Transverse colon (tissue), 4 donors: ENCODE data around the gene SLCO4A1. TPM values are rescaled to one million over a fixed set of nuclear protein-coding genes. Genes with fewer than 3 reads are reported as not detected.

ENCODE experiments used
- DNase-seq: peaks from one replicate; pipeline ENCODE4 v3.0.0-alpha.2; 2019
- H3K27ac ChIP-seq, 4 donors: fragments of 200-600 bp; sonication (generic); 2 replicates each; pipeline ENCODE4 v1.5.1; 2016 to 2018; ENCODE audit warnings: inconsistent platforms in 4 of 4
- H3K27me3 ChIP-seq: fragments of 200-600 bp; sonication (generic); 2 replicates; pipeline ENCODE4 v1.5.1; 2017; ENCODE audit warnings: inconsistent platforms
- H3K36me3 ChIP-seq, 4 donors: fragments of 200-600 bp; sonication (generic); 2 replicates each; pipeline ENCODE4 v1.5.1; 2017 to 2019; ENCODE audit warnings: inconsistent platforms in 4 of 4
- H3K4me1 ChIP-seq, 4 donors: fragments of 200-600 bp; sonication (generic); 2 replicates each; pipeline ENCODE4 v1.5.1; 2017 to 2020; ENCODE audit warnings: inconsistent platforms in 4 of 4
- H3K4me3 ChIP-seq, 4 donors: fragments of 200-600 bp; sonication (generic); 1 replicate in 1 of 4; 2 replicates in 3 of 4; pipeline versions ENCODE4 v1.5.1 to v1.6.1; 2017 to 2019; ENCODE audit warnings: inconsistent platforms in 4 of 4
- H3K9me3 ChIP-seq, 2 donors: fragments of 200-600 bp; sonication (generic); 2 replicates each; pipeline ENCODE4 v1.5.1; 2017 to 2019; ENCODE audit warnings: inconsistent platforms in 2 of 2
- CTCF ChIP-seq, 5 experiments: fragments of 200-600 bp in 3 of 5; fragments of 450-650 bp in 2 of 5; sonication (generic) in 3 of 5; IDR thresholded peaks; 1 replicate in 2 of 5; 2 replicates in 3 of 5; pipeline ENCODE4 v1.5.1; 2016 to 2017; ENCODE audit warnings: antibody characterized with exemption in 5 of 5, inconsistent platforms in 3 of 5, mild to moderate bottlenecking in 2 of 5, moderate library complexity in 1 of 5
- EP300 ChIP-seq: sonication (generic); formaldehyde crosslinking; IDR thresholded peaks from one replicate; pipeline ENCODE4 v1.6.1; 2017; ENCODE audit warnings: antibody characterized with exemption, low read depth
- POLR2A ChIP-seq: fragments of 450-650 bp; IDR thresholded peaks from one replicate; pipeline ENCODE4 v1.6.1; 2016; ENCODE audit warnings: antibody characterized with exemption, mild to moderate bottlenecking, moderate library complexity
- POLR2AphosphoS5 ChIP-seq, 3 donors: sonication (generic); formaldehyde crosslinking; IDR thresholded peaks; one replicate each; pipeline ENCODE4 v1.6.1; 2016; ENCODE audit warnings: antibody characterized with exemption in 3 of 3
- WGBS, 2 donors: methylation state at CpG; one replicate each; pipeline ENCODE4 v1.1.5; 2018; ENCODE audit warnings: low coverage in 1 of 2; 5-methylcytosine and 5-hydroxymethylcytosine counted together
- in situ Hi-C, 4 donors: fragments of 200-750 bp; cut with MboI; loops; one replicate each; pipeline versions ENCODE4 v1.15.0 to v1.15.1; 2017; ENCODE audit warnings: low sequenced_read_pairs in 3 of 4, low pct_ligation_motif_present in 1 of 4, low pct_unique_long_range_greater_than_20kb in 1 of 4
- intact Hi-C: fragments of 100-400 bp; cut with DNase I; formaldehyde crosslinking; loops from one replicate; pipeline ENCODE4 v1.15.1; 2023; ENCODE audit warnings: low total_unique reads
- total RNA-seq, 4 donors: library from RNA; depleted of rRNA; stranded (reverse); fragments of >200 nt; gene quantifications; one replicate each; pipeline ENCODE4 v1.1.0, GENCODE V29; 2016

The SLCO4A1 gene
- total RNA-seq, 4 donors from 2014 or later = 13.7 to 375 (median 60.0) TPM

GRCh38 chr20:62622877-62623487 is 19.3 kb upstream of the SLCO4A1 start:
- intact Hi-C loops = no loop called here
- H3K4me3 ChIP-seq = no peak overlapping the region
- DNase-seq = no peak
- in situ Hi-C loops = no loop called here
- WGBS, 2 donors = 71% methylated on average over 19 of the region's 29 CpGs; no CpG with 5 or more reads in 1 of the 2 donors
- H3K9me3 ChIP-seq = no peaks in the 10 kb centered on the region
- H3K27me3 ChIP-seq = no peaks in the 10 kb centered on the region
- TF ChIP-seq POLR2AphosphoS5 (IDR thresholded peaks at IDR 0.05) (no peak), EP300 (no peak), CTCF (IDR thresholded peaks at IDR 0.05) (no peak), POLR2A (no peak)
- H3K27ac ChIP-seq = peak overlapping the region; percentile 91 to 95 (median 94)
- peaks cover 22 to 38% (median 27%) of the 10 kb centered on the region in 4 donors for H3K4me1 ChIP-seq
- no peaks in the 10 kb centered on the region for H3K36me3 ChIP-seq

- in situ Hi-C loops (no loop called here), intact Hi-C loops (no loop called here)
- H3K4me3 ChIP-seq = peak overlapping the region in 2 of 4 donors; percentile 15 to 20
- peaks cover 22 to 33% (median 27%) of the 10 kb centered on the region in 4 donors for H3K4me1 ChIP-seq
- H3K27me3 ChIP-seq = no peaks in the 10 kb centered on the region
- H3K36me3 ChIP-seq = no peaks in the 10 kb centered on the region
- 13% methylated on average over 19 of the region's 23 CpGs; no CpG with 5 or more reads in 1 of the 2 donors for WGBS, 2 donors
- peak in 1 of 5 experiments; percentile 35 for TF ChIP-seq CTCF (IDR thresholded peaks at IDR 0.05)
- TF ChIP-seq EP300 = peak; percentile 99
- peak; percentile 92 for TF ChIP-seq POLR2A
- TF ChIP-seq POLR2AphosphoS5 (IDR thresholded peaks at IDR 0.05) = peak; percentile 90 to 95 (median 95)
- H3K9me3 ChIP-seq = no peaks in the 10 kb centered on the region
- peak; percentile 99 for DNase-seq
- peak overlapping the region; percentile 91 to 95 (median 94) for H3K27ac ChIP-seq
Measured at GRCh38 chr20:62623488-62624324, 18.6 kb upstream of the SLCO4A1 start.

DNA sequence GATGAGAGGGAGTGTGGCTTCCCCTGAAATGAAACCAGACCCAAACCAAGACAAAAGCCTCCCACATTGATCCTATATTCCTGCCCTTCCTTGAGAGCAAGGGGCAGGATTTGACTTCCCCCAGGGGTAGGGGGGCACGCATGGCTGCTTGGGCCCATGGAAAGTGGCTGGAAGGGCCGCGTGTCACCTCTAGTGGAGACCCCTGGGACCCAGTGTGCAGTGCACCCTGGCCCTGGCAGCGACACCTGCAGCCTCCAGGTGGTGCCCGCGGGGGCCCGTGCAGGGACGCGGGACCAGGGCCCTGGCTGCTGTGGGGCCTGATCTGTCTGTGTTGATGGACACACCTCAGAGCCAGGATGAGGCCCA is 18.0 kb upstream of the SLCO4A1 start:
- peaks cover 22 to 33% (median 27%) of the 10 kb centered on the region in 4 donors for H3K4me1 ChIP-seq
- H3K4me3 ChIP-seq = peak overlapping the region in 2 of 4 donors; percentile 15 to 20
- DNase-seq = peak; percentile 78
- in situ Hi-C loops = no loop called here
- no peaks in the 10 kb centered on the region for H3K36me3 ChIP-seq
- H3K27me3 ChIP-seq = no peaks in the 10 kb centered on the region
- peak overlapping the region; percentile 91 to 95 (median 94) for H3K27ac ChIP-seq
- WGBS, 2 donors = 35% methylated on average over 9 of the region's 9 CpGs; no CpG with 5 or more reads in 1 of the 2 donors
- intact Hi-C loops = no loop called here
- TF ChIP-seq POLR2A (no peak), POLR2AphosphoS5 (IDR thresholded peaks at IDR 0.05) (no peak), CTCF (IDR thresholded peaks at IDR 0.05) (peak in 4 of 5 experiments; percentile 39 to 85 (median 52))
- H3K9me3 ChIP-seq = no peaks in the 10 kb centered on the region

DNA sequence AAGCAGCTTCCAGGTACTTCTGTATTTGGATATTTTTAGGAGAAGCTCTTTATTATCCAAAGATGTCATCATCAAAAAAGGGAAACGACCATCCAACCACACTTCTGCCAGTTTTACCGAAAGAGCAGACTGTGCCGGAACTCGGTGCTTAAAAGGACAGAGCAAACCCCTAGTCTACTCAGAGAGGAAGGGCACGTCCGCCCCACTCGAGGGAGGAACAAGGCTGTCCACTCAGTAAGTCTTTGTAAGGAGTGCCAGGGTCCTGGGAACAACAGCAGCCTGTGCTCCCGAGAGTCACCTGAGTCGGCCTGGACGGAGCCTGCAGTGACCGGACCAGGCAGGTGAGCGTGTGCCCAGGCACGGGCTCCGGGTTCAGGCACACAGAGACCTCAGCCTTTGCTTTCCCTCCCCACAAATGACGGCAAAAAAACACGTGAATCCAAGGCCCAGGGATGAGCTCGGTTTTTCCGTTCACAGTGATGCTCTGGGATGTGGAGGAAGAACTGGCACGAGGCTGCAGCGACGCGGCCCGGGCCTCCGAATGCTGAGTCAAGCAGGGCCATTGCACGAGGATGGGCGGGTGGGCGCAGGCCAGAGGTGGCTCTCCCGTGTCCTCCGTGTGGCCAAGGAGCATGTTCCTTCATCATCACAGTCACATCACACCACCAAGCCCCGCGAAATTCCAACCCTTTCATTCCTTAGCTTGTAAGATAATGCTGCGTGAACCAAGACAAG is 17.4 kb upstream of the SLCO4A1 start:
- H3K4me3 ChIP-seq = peak overlapping the region in 1 of 4 donors; percentile 20
- no peak for TF ChIP-seq POLR2AphosphoS5 (IDR thresholded peaks at IDR 0.05)
- TF ChIP-seq POLR2A = no peak
- no peak for TF ChIP-seq CTCF (IDR thresholded peaks at IDR 0.05)
- TF ChIP-seq EP300 = no peak
- H3K36me3 ChIP-seq = no peaks in the 10 kb centered on the region
- peak overlapping the region; percentile 91 to 95 (median 94) for H3K27ac ChIP-seq
- in situ Hi-C loops = no loop called here
- no peaks in the 10 kb centered on the region for H3K9me3 ChIP-seq
- no peaks in the 10 kb centered on the region for H3K27me3 ChIP-seq
- WGBS, 2 donors = 86% methylated on average over 32 of the region's 32 CpGs; no CpG with 5 or more reads in 1 of the 2 donors
- intact Hi-C loops = no loop called here
- peaks cover 22 to 33% (median 27%) of the 10 kb centered on the region in 4 donors for H3K4me1 ChIP-seq
- DNase-seq = no peak
